ENCODE measurements around the gene COMMD4.
"Not testable (repeated sequence)": the region's sequence is repeated elsewhere in the genome, so short reads cannot be mapped to it uniquely, and the experiment has no call there.

Gene COMMD4

GRCh38 chr15:75371901-75372688 lies 36.2 kb downstream of the COMMD4 start:
- no peak for DNase-seq (ENCODE audit: low read depth in 2 of 3, low spot score in 2 of 3)

GRCh38 chr15:75380773-75381172 lies 44.9 kb downstream of the COMMD4 start:
- DNase-seq (ENCODE audit: low read depth in 2 of 3, low spot score in 2 of 3), result no peak

GRCh38 chr15:75383986-75384385 lies 48.1 kb downstream of the COMMD4 start:
- not testable (repeated sequence) for DNase-seq (ENCODE audit: low read depth in 2 of 3, low spot score in 2 of 3)

All from activated CD8-positive, alpha-beta memory T cell treated with anti-CD3 and anti-CD28 coated beads for 48 hours (primary cell).